Stomach (tissue), 9 donors: Measurements from ENCODE around the gene ZNF689. TPM values are rescaled to one million over a fixed set of nuclear protein-coding genes. Genes with fewer than 3 reads are reported as not detected.

Experiments used
- DNase-seq, 2 donors: peaks; one replicate each; pipeline versions ENCODE4 v3.0.0 to v3.0.0-alpha.2; 2013 to 2019
- H3K27ac ChIP-seq, 5 donors: fragments of 200-600 bp in 4 of 5; sonication (generic) in 4 of 5; one replicate each; pipeline ENCODE4 v1.5.1; 2013 to 2019; ENCODE audit warnings: mild to moderate bottlenecking in 1 of 5, moderate library complexity in 1 of 5
- H3K27me3 ChIP-seq, 3 donors: fragments of 200-600 bp; sonication (generic); one replicate each; pipeline ENCODE4 v1.5.1; 2017 to 2019; ENCODE audit warnings: mixed run types in 1 of 3
- H3K36me3 ChIP-seq, 4 donors: fragments of 200-600 bp; sonication (generic); 1 replicate in 3 of 4; 2 replicates in 1 of 4; pipeline ENCODE4 v1.5.1; 2016 to 2019
- H3K4me1 ChIP-seq, 4 donors: fragments of 200-600 bp; sonication (generic); one replicate each; pipeline ENCODE4 v1.5.1; 2016 to 2019
- H3K4me3 ChIP-seq, 4 donors: fragments of 200-600 bp; sonication (generic) in 3 of 4; one replicate each; pipeline ENCODE4 v1.5.1; 2016 to 2019; ENCODE audit warnings: mild to moderate bottlenecking in 1 of 4
- H3K9me3 ChIP-seq, 4 donors: fragments of 200-600 bp; sonication (generic); one replicate each; pipeline ENCODE4 v1.5.1; 2016 to 2019
- EP300 ChIP-seq: sonication (generic); formaldehyde crosslinking; IDR thresholded peaks from one replicate; pipeline ENCODE4 v1.6.1; 2017; ENCODE audit warnings: antibody characterized with exemption
- POLR2A ChIP-seq, 4 donors: fragments of 450-650 bp; IDR thresholded peaks; one replicate each; pipeline ENCODE4 v1.6.1; 2016; ENCODE audit warnings: antibody characterized with exemption in 4 of 4, control low read depth in 2 of 4, mild to moderate bottlenecking in 1 of 4, moderate library complexity in 1 of 4
- POLR2AphosphoS5 ChIP-seq, 3 donors: sonication (generic); formaldehyde crosslinking; IDR thresholded peaks; one replicate each; pipeline ENCODE4 v1.6.1; 2016; ENCODE audit warnings: antibody characterized with exemption in 3 of 3
- WGBS, 5 donors: extraction: QIAGEN DNeasy Blood & Tissue Kit in 3 of 5; methylation state at CpG; one replicate each; pipeline versions ENCODE4 v1.1.5 to v1.1.7; 2013 to 2018; 5-methylcytosine and 5-hydroxymethylcytosine counted together
- intact Hi-C: fragments of 100-400 bp; cut with DNase I; formaldehyde crosslinking; loops from one replicate; pipeline ENCODE4 v1.15.1; 2023; ENCODE audit warnings: low total_unique reads
- polyA plus RNA-seq, 3 donors: library from polyadenylated mRNA; stranded (reverse); fragments of 200-250 nt; gene quantifications; one replicate each; pipeline ENCODE4 v1.2.3, GENCODE V29; 2013
- total RNA-seq, 5 donors: library from RNA; depleted of rRNA; stranded (reverse); fragments of >200 nt; gene quantifications; one replicate each; pipeline versions ENCODE4 v1.1.0 to v1.2.3, GENCODE V29; 2014 to 2016
- TF ChIP-seq, protein P1 (sequence below), 7 experiments: fragments of 450-650 bp in 4 of 7; fragments of 200-600 bp in 3 of 7; sonication (generic) in 3 of 7; IDR thresholded peaks; one replicate each; pipeline ENCODE4 v1.5.1; 2016 to 2019; ENCODE audit warnings: antibody characterized with exemption in 7 of 7, control low read depth in 2 of 7, mild to moderate bottlenecking in 1 of 7
- donor health status: healthy with polysubstance abuse.
- donor health status: Bipolar disorder and iron deficiency.
- donor health status: healthy.

ZNF689 gene
- total and polyA plus RNA-seq, 8 donors = 0.58 to 86.4 (median 4.1) TPM

DNA sequence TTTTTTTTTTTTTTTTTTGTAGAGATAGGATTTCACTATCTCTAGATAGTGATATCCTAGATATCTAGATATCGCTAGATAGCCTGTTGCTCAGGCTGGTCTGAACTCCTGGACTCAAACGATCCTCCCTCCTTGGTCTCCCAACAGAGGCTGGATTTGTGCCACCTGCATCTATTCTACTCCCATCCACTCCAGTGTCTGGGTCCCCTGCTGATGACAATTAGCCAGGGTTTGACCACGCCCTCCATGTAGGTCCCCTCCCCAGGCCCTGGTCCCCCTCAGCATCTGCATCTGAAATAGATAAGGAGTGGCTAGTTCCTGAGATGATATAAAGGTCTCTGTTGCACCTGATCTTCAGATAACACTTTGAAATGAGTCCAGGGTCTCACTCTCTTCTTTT lies 40.9 kb downstream of the ZNF689 start:
- TF ChIP-seq, protein P1, sequence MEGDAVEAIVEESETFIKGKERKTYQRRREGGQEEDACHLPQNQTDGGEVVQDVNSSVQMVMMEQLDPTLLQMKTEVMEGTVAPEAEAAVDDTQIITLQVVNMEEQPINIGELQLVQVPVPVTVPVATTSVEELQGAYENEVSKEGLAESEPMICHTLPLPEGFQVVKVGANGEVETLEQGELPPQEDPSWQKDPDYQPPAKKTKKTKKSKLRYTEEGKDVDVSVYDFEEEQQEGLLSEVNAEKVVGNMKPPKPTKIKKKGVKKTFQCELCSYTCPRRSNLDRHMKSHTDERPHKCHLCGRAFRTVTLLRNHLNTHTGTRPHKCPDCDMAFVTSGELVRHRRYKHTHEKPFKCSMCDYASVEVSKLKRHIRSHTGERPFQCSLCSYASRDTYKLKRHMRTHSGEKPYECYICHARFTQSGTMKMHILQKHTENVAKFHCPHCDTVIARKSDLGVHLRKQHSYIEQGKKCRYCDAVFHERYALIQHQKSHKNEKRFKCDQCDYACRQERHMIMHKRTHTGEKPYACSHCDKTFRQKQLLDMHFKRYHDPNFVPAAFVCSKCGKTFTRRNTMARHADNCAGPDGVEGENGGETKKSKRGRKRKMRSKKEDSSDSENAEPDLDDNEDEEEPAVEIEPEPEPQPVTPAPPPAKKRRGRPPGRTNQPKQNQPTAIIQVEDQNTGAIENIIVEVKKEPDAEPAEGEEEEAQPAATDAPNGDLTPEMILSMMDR (IDR thresholded peaks at IDR 0.05) = no peak
- TF ChIP-seq POLR2A (IDR thresholded peaks at IDR 0.05) (no peak), POLR2AphosphoS5 (IDR thresholded peaks at IDR 0.05) (no peak), EP300 (no peak)
- Histone ChIP-seq H3K27ac (no peak overlapping the region), H3K27me3 (no peaks in the 10 kb centered on the region), H3K9me3 (no peaks in the 10 kb centered on the region), H3K36me3 (peaks cover 0 to 5% (median 2%) of the 10 kb centered on the region in 4 donors), H3K4me3 (no peak overlapping the region), H3K4me1 (peaks cover 19 to 50% (median 25%) of the 10 kb centered on the region in 4 donors)
- DNase-seq = no peak
- 90 to 93% (median 91%) methylated on average over 3 of the region's 3 CpGs for WGBS, 5 donors
- intact Hi-C loops = loop anchor here (10.0 kb wide), 1 partner anchor 86 kb away; the partner anchor contains the start of genes FBRS and PRR14

DNA sequence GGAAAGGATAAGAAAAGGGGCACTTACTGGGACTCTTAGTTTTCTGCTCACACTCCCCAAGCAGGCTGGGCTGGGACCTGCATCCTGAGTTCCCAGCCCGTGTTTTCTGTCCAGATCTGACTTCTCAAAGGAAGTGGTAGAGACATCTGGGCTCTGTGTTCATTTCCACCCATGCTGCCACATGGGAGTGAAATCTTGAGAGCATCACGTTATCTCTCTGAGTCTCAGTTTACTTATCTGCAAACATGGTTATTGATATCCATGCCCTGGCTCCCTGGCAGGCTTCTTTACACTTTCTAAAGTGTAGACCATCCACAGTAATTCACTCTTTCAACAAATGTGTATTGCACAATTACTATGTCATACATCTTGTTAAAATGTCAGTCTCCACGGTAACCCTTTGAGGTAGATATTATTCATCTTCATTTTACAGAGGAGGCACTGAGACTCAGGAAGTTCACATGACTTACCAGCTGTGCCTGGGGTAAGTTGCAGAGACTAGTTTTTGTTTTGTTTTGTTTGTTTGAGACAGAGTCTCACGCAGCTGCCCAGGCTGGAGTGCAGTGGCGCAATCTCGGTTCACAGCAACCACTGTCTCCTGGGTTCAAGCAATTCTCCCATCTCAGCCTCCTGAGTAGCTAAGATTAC lies 42.1 kb downstream of the ZNF689 start:
- intact Hi-C loops = loop anchor here (10.0 kb wide), 1 partner anchor 87 kb away; the partner anchor contains the start of genes FBRS and PRR14
- no peak for TF ChIP-seq POLR2AphosphoS5 (IDR thresholded peaks at IDR 0.05)
- no peak for TF ChIP-seq EP300
- TF ChIP-seq, protein P1 (IDR thresholded peaks at IDR 0.05) = no peak
- no peak for TF ChIP-seq POLR2A (IDR thresholded peaks at IDR 0.05)
- Histone ChIP-seq H3K27me3 (no peaks in the 10 kb centered on the region), H3K4me1 (peaks cover 19 to 45% (median 25%) of the 10 kb centered on the region in 4 donors), H3K36me3 (peaks cover 0 to 5% (median 2%) of the 10 kb centered on the region in 4 donors), H3K9me3 (no peaks in the 10 kb centered on the region), H3K4me3 (no peak overlapping the region), H3K27ac (peak overlapping the region in 3 of 5 donors; percentile 7 to 63 (median 37))
- 53 to 80% (median 63%) methylated on average over 6 of the region's 6 CpGs for WGBS, 5 donors
- DNase-seq = peak in 1 of 2 donors; percentile 72

DNA sequence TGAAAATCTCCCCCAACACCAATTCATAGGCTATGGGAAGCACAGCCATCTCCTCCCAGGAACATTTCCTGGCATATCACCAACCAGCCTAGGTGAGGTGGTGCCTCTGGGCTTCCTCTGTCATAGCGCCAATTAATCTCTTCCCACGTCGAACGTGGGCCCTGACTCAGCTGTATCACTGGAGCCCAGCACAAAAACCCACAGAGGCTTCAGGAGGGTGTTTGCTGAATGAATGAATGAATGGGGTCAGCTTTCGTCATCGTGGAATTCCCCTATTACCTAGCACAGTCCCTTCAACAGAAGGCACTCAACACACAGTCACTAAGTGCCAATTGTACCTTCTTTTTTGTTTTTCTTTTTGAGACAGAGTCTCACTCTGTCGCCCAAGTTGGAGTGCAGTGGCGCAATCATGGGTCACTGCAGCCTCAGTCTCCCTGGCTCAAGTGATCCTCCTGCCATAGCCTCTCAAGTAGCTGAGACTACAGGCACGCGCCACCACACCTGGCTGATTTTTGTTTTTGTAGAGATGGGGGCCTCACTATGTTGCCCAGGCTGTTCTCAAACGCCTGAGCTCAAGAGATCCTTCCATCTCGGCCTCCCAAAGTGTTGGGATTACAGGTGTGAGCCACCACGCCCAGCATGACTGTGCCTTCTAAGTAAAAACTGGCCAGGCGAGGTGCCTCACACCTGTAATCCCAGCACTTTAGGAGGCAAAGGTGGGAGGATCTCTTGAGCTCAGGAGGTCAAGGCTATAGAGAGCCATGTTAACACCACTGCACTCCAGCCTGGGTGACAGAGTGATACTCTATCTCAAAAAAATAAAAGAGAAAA lies 42.8 kb downstream of the ZNF689 start:
- H3K36me3 ChIP-seq = peaks cover 0 to 5% (median 2%) of the 10 kb centered on the region in 4 donors
- peaks cover 15 to 38% (median 20%) of the 10 kb centered on the region in 4 donors for H3K4me1 ChIP-seq
- H3K27me3 ChIP-seq = no peaks in the 10 kb centered on the region
- intact Hi-C loops = loop anchor here (10.0 kb wide), 1 partner anchor 87 kb away; the partner anchor contains the start of genes FBRS and PRR14
- peak overlapping the region in 2 of 5 donors; percentile 37 to 63 for H3K27ac ChIP-seq
- no peaks in the 10 kb centered on the region for H3K9me3 ChIP-seq
- DNase-seq = no peak
- TF ChIP-seq EP300 (no peak), POLR2A (IDR thresholded peaks at IDR 0.05) (no peak), POLR2AphosphoS5 (IDR thresholded peaks at IDR 0.05) (no peak)
- TF ChIP-seq, protein P1 (IDR thresholded peaks at IDR 0.05) = no peak
- 67 to 78% (median 72%) methylated on average over 14 of the region's 14 CpGs for WGBS, 5 donors
- H3K4me3 ChIP-seq = no peak overlapping the region

DNA sequence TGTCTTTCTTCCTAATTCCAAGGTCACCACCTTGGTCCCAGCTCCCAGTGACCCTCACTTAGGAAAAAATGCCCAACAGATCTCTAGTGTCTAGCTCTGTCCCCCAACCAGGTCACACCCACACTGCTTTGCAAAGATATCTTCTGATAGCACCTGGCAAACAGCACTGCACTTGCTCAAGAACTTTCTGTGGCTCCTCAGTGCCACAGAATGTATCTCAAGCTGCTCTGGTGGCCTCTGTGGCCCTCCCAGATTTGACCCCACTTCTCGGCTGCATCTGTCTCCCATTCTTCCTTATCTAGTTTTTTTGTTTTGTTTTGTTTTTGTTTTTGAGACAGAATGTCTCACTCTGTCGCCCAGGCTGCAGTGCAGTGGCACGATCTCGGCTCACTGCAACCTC lies 43.7 kb downstream of the ZNF689 start:
- Histone ChIP-seq H3K4me1 (peaks cover 12 to 38% (median 19%) of the 10 kb centered on the region in 4 donors), H3K27ac (no peak overlapping the region), H3K27me3 (no peaks in the 10 kb centered on the region), H3K9me3 (no peaks in the 10 kb centered on the region), H3K36me3 (peaks cover 0 to 5% (median 2%) of the 10 kb centered on the region in 4 donors), H3K4me3 (no peak overlapping the region)
- WGBS, 5 donors = 85 to 92% (median 91%) methylated on average over 4 of the region's 4 CpGs
- no peak for TF ChIP-seq POLR2AphosphoS5 (IDR thresholded peaks at IDR 0.05)
- TF ChIP-seq POLR2A (IDR thresholded peaks at IDR 0.05) = no peak
- TF ChIP-seq, protein P1 (IDR thresholded peaks at IDR 0.05) = no peak
- no peak for TF ChIP-seq EP300
- DNase-seq = no peak
- intact Hi-C loops = loop anchor here (10.0 kb wide), 1 partner anchor 88 kb away; the partner anchor contains the start of genes FBRS and PRR14
